NCI-H524 (cell line): ENCODE measurements around the gene REL.

Source experiments
- DNase-seq, 2 experiments: peaks; one replicate each; lab custom pipeline; 2025; lab: John Stamatoyannopoulos, UW

REL gene

GRCh38 chr2:60964651-60965498, 83.5 kb downstream of the REL start:
- no peak for DNase-seq

DNA sequence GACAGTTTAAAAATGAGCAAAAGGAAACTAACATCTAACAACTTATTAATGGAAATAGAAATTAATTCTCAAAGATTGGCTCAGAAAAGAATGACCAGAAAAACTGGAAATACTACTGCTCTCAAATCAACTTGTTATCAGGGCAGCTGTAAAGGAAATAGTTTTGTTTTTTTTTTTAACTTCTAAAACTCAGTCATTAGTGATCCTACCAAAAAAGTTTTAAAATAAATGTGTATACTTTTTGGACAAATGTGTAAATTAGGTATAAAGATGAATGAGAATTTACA, 84.1 kb downstream of the REL start:
- no peak for DNase-seq

GRCh38 chr2:60966507-60967405, 85.4 kb downstream of the REL start:
- DNase-seq, result no peak

GRCh38 chr2:60972889-60973656, 91.7 kb downstream of the REL start:
- DNase-seq, result no peak

- DNase-seq, result no peak
Observed at GRCh38 chr2:60973705-60974104, 92.3 kb downstream of the REL start.

DNA sequence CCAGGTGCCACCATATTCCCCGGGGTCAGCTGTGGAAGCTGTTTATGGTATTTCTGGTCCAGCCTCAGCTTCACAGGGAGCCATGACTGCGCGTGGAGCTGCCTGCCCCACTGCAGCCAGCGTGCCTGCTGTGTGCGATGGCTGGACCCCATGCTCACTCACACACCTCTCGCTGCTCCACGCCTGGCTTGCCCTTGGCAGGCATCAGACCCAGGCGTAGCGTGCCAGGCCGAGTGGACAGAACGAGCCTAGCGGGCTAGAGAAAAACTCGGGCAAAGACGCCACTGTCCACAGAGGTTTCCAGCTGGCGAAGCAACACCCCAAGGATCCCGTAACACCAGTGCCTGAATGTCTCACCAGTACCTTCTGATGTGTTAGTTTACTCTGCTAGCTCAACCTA, 93.3 kb downstream of the REL start:
- no peak for DNase-seq
